Tibial artery (tissue), 4 donors: ENCODE measurements around the gene CLTA.

Source experiments
- DNase-seq, 2 donors: peaks; one replicate each; pipeline ENCODE4 v3.0.0-alpha.2; 2019
- H3K27ac ChIP-seq, 2 donors: fragments of 200-600 bp; sonication (generic) in 1 of 2; 1 replicate in 1 of 2; 2 replicates in 1 of 2; pipeline ENCODE4 v1.5.1; 2018 to 2019; ENCODE audit warnings: mild to moderate bottlenecking in 1 of 2
- H3K27me3 ChIP-seq, 2 donors: fragments of 200-600 bp; sonication (generic) in 1 of 2; one replicate each; pipeline versions ENCODE4 v1.5.1 to v1.6.0; 2016 to 2019
- H3K36me3 ChIP-seq, 3 donors: fragments of 200-600 bp; sonication (generic) in 2 of 3; one replicate each; pipeline ENCODE4 v1.5.1; 2016 to 2019; ENCODE audit warnings: mild to moderate bottlenecking in 2 of 3
- H3K4me1 ChIP-seq, 4 donors: fragments of 200-600 bp; sonication (generic) in 2 of 4; 1 replicate in 3 of 4; 2 replicates in 1 of 4; pipeline ENCODE4 v1.5.1; 2016 to 2019
- H3K4me3 ChIP-seq, 2 donors: fragments of 200-600 bp; sonication (generic) in 1 of 2; 1 replicate in 1 of 2; 2 replicates in 1 of 2; pipeline ENCODE4 v1.5.1; 2018 to 2019; ENCODE audit warnings: mild to moderate bottlenecking in 2 of 2
- H3K9me3 ChIP-seq, 3 donors: fragments of 200-600 bp; sonication (generic) in 1 of 3; one replicate each; pipeline ENCODE4 v1.5.1; 2016 to 2019
- CTCF ChIP-seq, 2 experiments: fragments of 200-600 bp in 1 of 2; fragments of 450-650 bp in 1 of 2; IDR thresholded peaks; one replicate each; pipeline ENCODE4 v1.5.1; 2017 to 2019; ENCODE audit warnings: antibody characterized with exemption in 2 of 2, mild to moderate bottlenecking in 1 of 2, moderate library complexity in 1 of 2
- intact Hi-C: fragments of 100-400 bp; cut with DNase I; formaldehyde crosslinking; loops from one replicate; pipeline ENCODE4 v1.15.0; 2023; ENCODE audit warnings: low total_unique reads

The CLTA gene

GRCh38 chr9:36213989-36214388 lies 23.3 kb downstream of the CLTA start:
- no peaks in the 10 kb centered on the region for H3K9me3 ChIP-seq
- H3K4me3 ChIP-seq = no peak overlapping the region
- H3K4me1 ChIP-seq = peaks cover 0 to 44% (median 32%) of the 10 kb centered on the region in 4 donors
- no peak for TF ChIP-seq CTCF (IDR thresholded peaks at IDR 0.05)
- H3K27ac ChIP-seq = peak overlapping the region in 1 of 2 donors; percentile 49
- peak in 1 of 2 donors; percentile 70 for DNase-seq
- intact Hi-C loops = loop anchor here (10.0 kb wide), 1 partner anchor 121 kb away; no protein-coding TSS in a partner anchor
- H3K36me3 ChIP-seq = peaks cover 22 to 84% (median 75%) of the 10 kb centered on the region in 3 donors
- H3K27me3 ChIP-seq = no peaks in the 10 kb centered on the region

- Histone ChIP-seq H3K4me3 (no peak overlapping the region), H3K36me3 (peaks cover 25 to 84% (median 75%) of the 10 kb centered on the region in 3 donors), H3K9me3 (no peaks in the 10 kb centered on the region), H3K4me1 (peaks cover 0 to 38% (median 29%) of the 10 kb centered on the region in 4 donors), H3K27me3 (no peaks in the 10 kb centered on the region), H3K27ac (peak overlapping the region in 1 of 2 donors; percentile 49)
- intact Hi-C loops = loop anchor here (10.0 kb wide), 1 partner anchor 120 kb away; no protein-coding TSS in a partner anchor
- DNase-seq = no peak
- TF ChIP-seq CTCF (IDR thresholded peaks at IDR 0.05) = no peak
Measured at GRCh38 chr9:36214571-36214970, 23.9 kb downstream of the CLTA start.

GRCh38 chr9:36217256-36217968 lies 26.7 kb downstream of the CLTA start:
- no peaks in the 10 kb centered on the region for H3K27me3 ChIP-seq
- peaks cover 39 to 85% (median 74%) of the 10 kb centered on the region in 3 donors for H3K36me3 ChIP-seq
- DNase-seq = no peak
- TF ChIP-seq CTCF (IDR thresholded peaks at IDR 0.05) = no peak
- H3K9me3 ChIP-seq = peaks cover 0 to 2% (median 0%) of the 10 kb centered on the region in 3 donors
- peak overlapping the region in 1 of 2 donors; percentile 31 for H3K27ac ChIP-seq
- no peak overlapping the region for H3K4me3 ChIP-seq
- intact Hi-C loops = loop anchor here (10.0 kb wide), 1 partner anchor 117 kb away; no protein-coding TSS in a partner anchor
- peaks cover 0 to 24% (median 17%) of the 10 kb centered on the region in 4 donors for H3K4me1 ChIP-seq

- H3K36me3 ChIP-seq = peaks cover 45 to 85% (median 74%) of the 10 kb centered on the region in 3 donors
- H3K4me1 ChIP-seq = peaks cover 0 to 22% (median 17%) of the 10 kb centered on the region in 4 donors
- H3K27ac ChIP-seq = peak overlapping the region in 1 of 2 donors; percentile 31
- H3K9me3 ChIP-seq = peaks cover 0 to 6% (median 0%) of the 10 kb centered on the region in 3 donors
- DNase-seq = no peak
- H3K27me3 ChIP-seq = no peaks in the 10 kb centered on the region
- intact Hi-C loops = loop anchor here (10.0 kb wide), 1 partner anchor 117 kb away; no protein-coding TSS in a partner anchor
- no peak overlapping the region for H3K4me3 ChIP-seq
- no peak for TF ChIP-seq CTCF (IDR thresholded peaks at IDR 0.05)
Measured at GRCh38 chr9:36218011-36218410, 27.3 kb downstream of the CLTA start.

GRCh38 chr9:36218411-36218901 lies 27.7 kb downstream of the CLTA start:
- Histone ChIP-seq H3K4me1 (peaks cover 0 to 20% (median 16%) of the 10 kb centered on the region in 4 donors), H3K27me3 (no peaks in the 10 kb centered on the region), H3K27ac (no peak overlapping the region), H3K4me3 (no peak overlapping the region), H3K36me3 (peaks cover 49 to 85% (median 74%) of the 10 kb centered on the region in 3 donors), H3K9me3 (peaks cover 0 to 6% (median 0%) of the 10 kb centered on the region in 3 donors)
- DNase-seq = no peak
- intact Hi-C loops = loop anchor here (10.0 kb wide), 1 partner anchor 116 kb away; no protein-coding TSS in a partner anchor
- no peak for TF ChIP-seq CTCF (IDR thresholded peaks at IDR 0.05)
